Measurements from ENCODE around the gene GDNF.

GDNF gene

DNA sequence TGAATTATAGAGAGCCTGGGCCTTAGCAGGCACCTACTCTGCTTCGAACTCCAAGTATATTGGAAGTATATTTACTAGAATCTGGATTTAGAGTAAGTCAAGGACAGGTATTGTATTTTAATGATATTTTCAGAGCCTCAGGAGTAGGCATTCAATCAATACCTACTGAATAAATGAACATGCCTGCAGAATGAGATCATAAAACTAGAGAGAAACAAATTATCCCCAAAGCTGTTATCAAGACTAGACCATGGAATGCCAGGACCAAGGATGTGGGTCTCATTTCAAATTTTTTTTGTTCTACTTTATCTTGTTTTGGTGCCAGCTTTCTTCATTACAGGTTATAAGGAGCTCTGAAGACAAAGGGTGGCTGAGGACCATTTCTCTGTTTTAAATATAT is 66.0 kb downstream of the GDNF start:
- Histone ChIP-seq H3F3A (ENCODE audit: insufficient read depth, low read length) (no peaks in the 10 kb centered on the region), H3K9me2 (ENCODE audit: low read depth, low read length) (no peaks in the 10 kb centered on the region), H3K79me2 (ENCODE audit: insufficient read depth, low read length) (no peaks in the 10 kb centered on the region), H3K27ac (ENCODE audit: low read depth, low read length, poor library complexity, severe bottlenecking) (no peak overlapping the region), H3K4me2 (ENCODE audit: low read length) (no peak overlapping the region), H3K9me3 (ENCODE audit: low read length) (peaks cover 10% of the 10 kb centered on the region), H3K36me3 (ENCODE audit: insufficient read depth, low read length) (no peaks in the 10 kb centered on the region), H4K20me1 (ENCODE audit: insufficient read depth, low read length) (no peaks in the 10 kb centered on the region), H3K9ac (ENCODE audit: low read length) (no peak overlapping the region), H3K27me3 (ENCODE audit: insufficient read depth, low read length) (no peaks in the 10 kb centered on the region), H3K4me3 (ENCODE audit: low read depth, low read length, poor library complexity, severe bottlenecking) (no peak overlapping the region), H3K4me1 (ENCODE audit: insufficient read depth, low read length, severe bottlenecking) (no peaks in the 10 kb centered on the region), H2AFZ (ENCODE audit: low read length) (no peak overlapping the region)
- TF ChIP-seq, protein P1, sequence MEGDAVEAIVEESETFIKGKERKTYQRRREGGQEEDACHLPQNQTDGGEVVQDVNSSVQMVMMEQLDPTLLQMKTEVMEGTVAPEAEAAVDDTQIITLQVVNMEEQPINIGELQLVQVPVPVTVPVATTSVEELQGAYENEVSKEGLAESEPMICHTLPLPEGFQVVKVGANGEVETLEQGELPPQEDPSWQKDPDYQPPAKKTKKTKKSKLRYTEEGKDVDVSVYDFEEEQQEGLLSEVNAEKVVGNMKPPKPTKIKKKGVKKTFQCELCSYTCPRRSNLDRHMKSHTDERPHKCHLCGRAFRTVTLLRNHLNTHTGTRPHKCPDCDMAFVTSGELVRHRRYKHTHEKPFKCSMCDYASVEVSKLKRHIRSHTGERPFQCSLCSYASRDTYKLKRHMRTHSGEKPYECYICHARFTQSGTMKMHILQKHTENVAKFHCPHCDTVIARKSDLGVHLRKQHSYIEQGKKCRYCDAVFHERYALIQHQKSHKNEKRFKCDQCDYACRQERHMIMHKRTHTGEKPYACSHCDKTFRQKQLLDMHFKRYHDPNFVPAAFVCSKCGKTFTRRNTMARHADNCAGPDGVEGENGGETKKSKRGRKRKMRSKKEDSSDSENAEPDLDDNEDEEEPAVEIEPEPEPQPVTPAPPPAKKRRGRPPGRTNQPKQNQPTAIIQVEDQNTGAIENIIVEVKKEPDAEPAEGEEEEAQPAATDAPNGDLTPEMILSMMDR (IDR thresholded peaks at IDR 0.05; ENCODE audit: low read length) = no peak
- no peak for TF ChIP-seq EZH2 (IDR thresholded peaks at IDR 0.05; ENCODE audit: borderline replicate concordance, low read length)

DNA sequence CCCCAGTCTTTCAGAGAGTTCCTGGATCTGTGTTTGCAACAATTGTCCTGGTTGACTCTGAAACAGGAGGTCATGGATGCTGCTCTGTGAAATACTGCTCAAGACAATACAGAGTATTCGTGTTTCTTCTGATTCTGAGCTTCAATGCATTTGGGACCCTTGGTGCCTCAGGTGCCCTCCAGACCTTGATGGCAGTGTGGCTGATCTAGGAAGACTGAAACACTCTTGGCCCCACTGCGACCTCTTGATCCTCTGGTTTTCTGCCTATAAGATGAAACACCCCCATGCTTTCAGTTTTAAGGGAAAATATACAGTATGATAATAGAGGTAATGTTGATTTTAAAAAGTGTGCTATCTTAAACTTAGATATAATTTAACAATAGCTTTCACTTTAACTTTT is 67.6 kb downstream of the GDNF start:
- Histone ChIP-seq H3K4me1 (ENCODE audit: insufficient read depth, low read length, severe bottlenecking) (no peaks in the 10 kb centered on the region), H3K27ac (ENCODE audit: low read depth, low read length, poor library complexity, severe bottlenecking) (no peak overlapping the region), H2AFZ (ENCODE audit: low read length) (no peak overlapping the region), H3K36me3 (ENCODE audit: insufficient read depth, low read length) (no peaks in the 10 kb centered on the region), H3K9me3 (ENCODE audit: low read length) (peaks cover 10% of the 10 kb centered on the region), H3K27me3 (ENCODE audit: insufficient read depth, low read length) (no peaks in the 10 kb centered on the region), H3K4me2 (ENCODE audit: low read length) (no peak overlapping the region), H3F3A (ENCODE audit: insufficient read depth, low read length) (no peaks in the 10 kb centered on the region), H3K4me3 (ENCODE audit: low read depth, low read length, poor library complexity, severe bottlenecking) (no peak overlapping the region), H3K9me2 (ENCODE audit: low read depth, low read length) (no peaks in the 10 kb centered on the region), H4K20me1 (ENCODE audit: insufficient read depth, low read length) (no peaks in the 10 kb centered on the region), H3K9ac (ENCODE audit: low read length) (no peak overlapping the region), H3K79me2 (ENCODE audit: insufficient read depth, low read length) (no peaks in the 10 kb centered on the region)
- TF ChIP-seq, protein P1 (IDR thresholded peaks at IDR 0.05; ENCODE audit: low read length) = no peak

DNA sequence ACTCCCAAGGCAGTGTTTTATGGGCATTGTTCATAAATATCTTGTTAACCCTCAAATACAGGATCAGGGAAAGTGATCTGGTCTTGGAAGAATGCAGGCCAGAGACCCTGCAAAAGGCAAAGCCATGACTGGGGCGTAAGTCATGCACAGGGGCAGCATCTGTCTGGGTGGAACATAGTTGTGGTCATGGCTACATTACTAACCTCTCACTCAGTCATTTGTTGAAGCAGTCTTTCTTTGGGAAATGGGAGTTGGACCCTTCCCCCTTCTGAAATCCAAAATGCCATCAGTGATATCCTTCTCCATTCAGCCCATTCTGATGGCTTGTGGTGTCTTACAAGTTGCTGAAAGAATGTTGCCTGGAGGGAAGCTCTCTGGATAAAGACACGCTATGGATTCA is 68.1 kb downstream of the GDNF start:
- H3K9me3 ChIP-seq (ENCODE audit: low read length) = peaks cover 10% of the 10 kb centered on the region
- H2AFZ ChIP-seq (ENCODE audit: low read length) = no peak overlapping the region
- H3K27me3 ChIP-seq (ENCODE audit: insufficient read depth, low read length) = no peaks in the 10 kb centered on the region
- no peaks in the 10 kb centered on the region for H3F3A ChIP-seq (ENCODE audit: insufficient read depth, low read length)
- H3K4me2 ChIP-seq (ENCODE audit: low read length) = no peak overlapping the region
- H3K4me1 ChIP-seq (ENCODE audit: insufficient read depth, low read length, severe bottlenecking) = no peaks in the 10 kb centered on the region
- no peaks in the 10 kb centered on the region for H3K9me2 ChIP-seq (ENCODE audit: low read depth, low read length)
- H3K79me2 ChIP-seq (ENCODE audit: insufficient read depth, low read length) = no peaks in the 10 kb centered on the region
- H4K20me1 ChIP-seq (ENCODE audit: insufficient read depth, low read length) = no peaks in the 10 kb centered on the region
- no peak overlapping the region for H3K9ac ChIP-seq (ENCODE audit: low read length)
- no peaks in the 10 kb centered on the region for H3K36me3 ChIP-seq (ENCODE audit: insufficient read depth, low read length)
- no peak overlapping the region for H3K27ac ChIP-seq (ENCODE audit: low read depth, low read length, poor library complexity, severe bottlenecking)
- H3K4me3 ChIP-seq (ENCODE audit: low read depth, low read length, poor library complexity, severe bottlenecking) = no peak overlapping the region
- TF ChIP-seq, protein P1 (IDR thresholded peaks at IDR 0.05; ENCODE audit: low read length) = no peak
- no peak for TF ChIP-seq EZH2 (IDR thresholded peaks at IDR 0.05; ENCODE audit: borderline replicate concordance, low read length)
